Fibroblast of pulmonary artery (primary cell): ENCODE data around the gene OPRD1.
A peak's percentile ranks its signal among the peaks of the same experiment; 100 is the strongest.
"Not testable (repeated sequence)": the region's sequence is repeated elsewhere in the genome, so short reads cannot be mapped to it uniquely, and the experiment has no call there.

Experiments
- DNase-seq: peaks from one replicate; pipeline ENCODE4 v3.0.0-alpha.2; 2010; ENCODE audit warnings: low read depth
- H3K4me3 ChIP-seq: replicated peaks from 2 replicates; pipeline ENCODE4 v1.5.1; 2011; ENCODE audit warnings: low read depth, mild to moderate bottlenecking, control low read depth, low read length, moderate library complexity
- CTCF ChIP-seq: IDR thresholded peaks from 2 replicates; pipeline ENCODE4 v1.5.1; 2011; ENCODE audit warnings: mild to moderate bottlenecking, control low read depth, low read length, inconsistent platforms; ENCODE audit errors: missing control alignments

The OPRD1 gene

GRCh38 chr1:28832966-28833365, 21.0 kb downstream of the OPRD1 start:
- H3K4me3 ChIP-seq: no peak overlapping the region
- no peak for DNase-seq
- TF ChIP-seq CTCF: no peak

GRCh38 chr1:28833381-28833780, 21.4 kb downstream of the OPRD1 start:
- no peak overlapping the region for H3K4me3 ChIP-seq
- no peak for TF ChIP-seq CTCF
- DNase-seq: no peak

GRCh38 chr1:28835237-28835650, 23.3 kb downstream of the OPRD1 start:
- no peak for DNase-seq
- no peak overlapping the region for H3K4me3 ChIP-seq
- TF ChIP-seq CTCF: no peak

- H3K4me3 ChIP-seq: no peak overlapping the region
- no peak for DNase-seq
- TF ChIP-seq CTCF: no peak
Measured at GRCh38 chr1:28836421-28836956, 24.5 kb downstream of the OPRD1 start.

GRCh38 chr1:28840928-28841544, 29.1 kb downstream of the OPRD1 start:
- H3K4me3 ChIP-seq: no peak overlapping the region
- no peak for TF ChIP-seq CTCF
- no peak for DNase-seq

GRCh38 chr1:28845786-28846543, 34.0 kb downstream of the OPRD1 start:
- TF ChIP-seq CTCF: peak; percentile 16
- no peak overlapping the region for H3K4me3 ChIP-seq

GRCh38 chr1:28847207-28847606, 35.2 kb downstream of the OPRD1 start:
- DNase-seq, H3K4me3 ChIP-seq: not testable (repeated sequence)

More at GRCh38 chr1:28845786-28846543, 34.0 kb downstream of the OPRD1 start:
- peak; percentile 9 for DNase-seq
